ENCODE data around the gene LENG9.
A peak's percentile ranks its signal among the peaks of the same experiment; 100 is the strongest.

Gene LENG9

GRCh38 chr19:54421521-54421920 is 42.1 kb downstream of the LENG9 start:
- ChIA-PET POLR2A (interaction anchor here (0.6 to 3.1 kb wide), 3 partner anchors 9 to 221 kb away, joined by 3 to 10 read pairs (median 7); partner anchors contain the start of genes LENG8 and RPS9), CTCF (interaction anchor here (0.7 to 1.6 kb wide), 6 partner anchors 9 to 57 kb away, joined by 3 to 5 read pairs (median 4); no protein-coding TSS in a partner anchor)
- H3K4me1 ChIP-seq (ENCODE audit: control insufficient read depth, insufficient read depth, low read length): no peaks in the 10 kb centered on the region
- H3K36me3 ChIP-seq (ENCODE audit: control insufficient read depth in 2 of 2, insufficient read depth in 1 of 2, low read length in 2 of 2): no peaks in the 10 kb centered on the region
- H3K9me3 ChIP-seq (ENCODE audit: control insufficient read depth, insufficient read depth, low read depth, low read length): no peaks in the 10 kb centered on the region
- TF ChIP-seq ZNF398 (tag by site-specific recombination; IDR thresholded peaks at IDR 0.05): no peak
- no peak overlapping the region for H3K27ac ChIP-seq (ENCODE audit: extremely low read depth, low read depth, low read length)
- H3K4me3 ChIP-seq (ENCODE audit: low read depth, low read length): no peak overlapping the region

GRCh38 chr19:54421169-54421516 is 42.4 kb downstream of the LENG9 start:
- Histone ChIP-seq H3K4me3 (ENCODE audit: low read depth, low read length) (no peak overlapping the region), H3K4me1 (ENCODE audit: control insufficient read depth, insufficient read depth, low read length) (no peaks in the 10 kb centered on the region), H3K27ac (ENCODE audit: extremely low read depth, low read depth, low read length) (no peak overlapping the region), H3K9me3 (ENCODE audit: control insufficient read depth, insufficient read depth, low read depth, low read length) (no peaks in the 10 kb centered on the region), H3K36me3 (ENCODE audit: control insufficient read depth in 2 of 2, insufficient read depth in 1 of 2, low read length in 2 of 2) (no peaks in the 10 kb centered on the region)
- ChIA-PET CTCF (interaction anchor here (0.7 to 1.2 kb wide), 4 partner anchors 10 to 57 kb away, joined by 3 to 4 read pairs (median 3); no protein-coding TSS in a partner anchor), POLR2A (interaction anchor here (2.7 to 3.1 kb wide), 2 partner anchors 9 to 28 kb away, joined by 7 to 10 read pairs; partner anchors contain the start of gene LENG8)
- TF ChIP-seq SALL2 (tag by site-specific recombination; IDR thresholded peaks at IDR 0.05; ENCODE audit: borderline replicate concordance) (no peak), ZNF223 (tag by site-specific recombination; IDR thresholded peaks at IDR 0.05) (no peak), ZNF324 (tag by site-specific recombination; IDR thresholded peaks at IDR 0.05) (no peak), ZNF639 (tag by site-specific recombination; IDR thresholded peaks at IDR 0.05) (no peak), ZNF660 (tag by site-specific recombination; IDR thresholded peaks at IDR 0.05) (no peak), ZNF670 (tag by site-specific recombination; IDR thresholded peaks at IDR 0.05; ENCODE audit: low read depth) (no peak)

- ChIA-PET CTCF (interaction anchor here (0.6 to 1.4 kb wide), 5 partner anchors 10 to 415 kb away, joined by 3 to 7 read pairs (median 3); no protein-coding TSS in a partner anchor), POLR2A (interaction anchor here (2.7 to 3.1 kb wide), 2 partner anchors 10 to 28 kb away, joined by 7 to 10 read pairs; partner anchors contain the start of gene LENG8)
- no peaks in the 10 kb centered on the region for H3K9me3 ChIP-seq (ENCODE audit: control insufficient read depth, insufficient read depth, low read depth, low read length)
- no peak overlapping the region for H3K4me3 ChIP-seq (ENCODE audit: low read depth, low read length)
- H3K4me1 ChIP-seq (ENCODE audit: control insufficient read depth, insufficient read depth, low read length): no peaks in the 10 kb centered on the region; the same call in 1 of the 2 replicates
- H3K36me3 ChIP-seq (ENCODE audit: control insufficient read depth in 2 of 2, insufficient read depth in 1 of 2, low read length in 2 of 2): no peaks in the 10 kb centered on the region
- no peak overlapping the region for H3K27ac ChIP-seq (ENCODE audit: extremely low read depth, low read depth, low read length)
- TF ChIP-seq ZXDB (tag by site-specific recombination; IDR thresholded peaks at IDR 0.05) (no peak), HIC1 (tag by site-specific recombination; IDR thresholded peaks at IDR 0.05) (0 out of 2 replicates have a peak, but pooled peaks have one; percentile 32), PRDM10 (tag by site-specific recombination; IDR thresholded peaks at IDR 0.05) (no peak), KLF17 (tag by site-specific recombination; IDR thresholded peaks at IDR 0.05) (peak; percentile 34; the same call in 1 of the 2 replicates), ZFHX2 (tag by site-specific recombination; conservative IDR thresholded peaks at IDR 0.05) (peak; percentile 86), KLF1 (tag by site-specific recombination; IDR thresholded peaks at IDR 0.05) (peak; percentile 54), EGR2 (tag by site-specific recombination; IDR thresholded peaks at IDR 0.05; ENCODE audit: low read depth) (peak; percentile 78)
These were observed 43.0 kb downstream of the LENG9 start for GRCh38 chr19:54420383-54421168.
